Liver (tissue), 3 donors: ENCODE results near the gene IL17REL.

Source experiments
- ATF3 ChIP-seq: IDR thresholded peaks from 2 replicates; pipeline ENCODE4 v1.6.1; 2016; ENCODE audit warnings: antibody characterized with exemption
- CTCF ChIP-seq: fragments of 150-350 bp; IDR thresholded peaks from 2 replicates; pipeline ENCODE4 v1.5.1; 2017; ENCODE audit warnings: improper control_type of control experiment, low read depth, low read length; ENCODE audit not compliant: missing input control
- REST ChIP-seq: IDR thresholded peaks from 2 replicates; pipeline ENCODE4 v1.6.1; 2016; ENCODE audit warnings: antibody characterized with exemption, mild to moderate bottlenecking
- TAF1 ChIP-seq: conservative IDR thresholded peaks from 2 replicates; pipeline ENCODE4 v1.6.1; 2016; ENCODE audit warnings: antibody characterized with exemption, mild to moderate bottlenecking
- YY1 ChIP-seq: IDR thresholded peaks from 2 replicates; pipeline ENCODE4 v1.6.1; 2016; ENCODE audit warnings: antibody characterized with exemption, mild to moderate bottlenecking
- ZBTB33 ChIP-seq: IDR thresholded peaks from 2 replicates; pipeline ENCODE4 v1.6.1; 2016; ENCODE audit warnings: antibody characterized with exemption
- donor health status: healthy.
- donor health status: healthy.

GRCh38 chr22:49954354-49954753 lies 58.2 kb downstream of the IL17REL start:
- no peak for TF ChIP-seq CTCF
- no peak for TF ChIP-seq REST
- TF ChIP-seq YY1 = peak; percentile 40
- TF ChIP-seq ATF3 = no peak
- TF ChIP-seq TAF1 = no peak
- TF ChIP-seq ZBTB33 = no peak
